ENCODE results near the gene VDAC1.

The VDAC1 gene

GRCh38 chr5:134022333-134022732, 17.6 kb upstream of the VDAC1 start:
- DNase-seq, result no peak

GRCh38 chr5:134020188-134020587, 15.4 kb upstream of the VDAC1 start:
- DNase-seq, result no peak

GRCh38 chr5:134019636-134020035, 14.9 kb upstream of the VDAC1 start:
- no peak for DNase-seq

- no peak for DNase-seq
Measured at GRCh38 chr5:134018986-134019316, 14.2 kb upstream of the VDAC1 start.

GRCh38 chr5:134018154-134018985, 13.6 kb upstream of the VDAC1 start:
- no peak for DNase-seq

GRCh38 chr5:134008266-134008749, 3.5 kb upstream of the VDAC1 start:
- no peak for DNase-seq

GRCh38 chr5:134007581-134008265, 2.9 kb upstream of the VDAC1 start:
- no peak for DNase-seq

GRCh38 chr5:134006115-134006514, 1.3 kb upstream of the VDAC1 start:
- no peak for DNase-seq

- DNase-seq, result no peak
Measured at GRCh38 chr5:134005417-134006061, 764 bp upstream of the VDAC1 start.

- no peak for DNase-seq
Measured at GRCh38 chr5:134003817-134004625, 754 bp downstream of the VDAC1 start.

- no peak for DNase-seq
Measured at GRCh38 chr5:134003064-134003816, 1.5 kb downstream of the VDAC1 start.

- DNase-seq, result no peak
Measured at GRCh38 chr5:134001938-134002731, 2.6 kb downstream of the VDAC1 start.

GRCh38 chr5:134000696-134001453, 3.9 kb downstream of the VDAC1 start:
- no peak for DNase-seq

- no peak for DNase-seq
Measured at GRCh38 chr5:134000091-134000511, 4.7 kb downstream of the VDAC1 start.

- DNase-seq, result no peak
Measured at GRCh38 chr5:133998807-133999206, 6.0 kb downstream of the VDAC1 start.

- DNase-seq, result no peak
Measured at GRCh38 chr5:133998042-133998441, 6.7 kb downstream of the VDAC1 start.

- DNase-seq, result no peak
Measured at GRCh38 chr5:133996683-133997252, 8.0 kb downstream of the VDAC1 start.

- DNase-seq, result no peak
Measured at GRCh38 chr5:133995883-133996563, 8.8 kb downstream of the VDAC1 start.

GRCh38 chr5:133995341-133995740, 9.4 kb downstream of the VDAC1 start:
- no peak for DNase-seq

- no peak for DNase-seq
Measured at GRCh38 chr5:133994990-133995333, 9.8 kb downstream of the VDAC1 start.
